H7 (cell line): Measurements from ENCODE around the gene FHDC1. TPM values are rescaled to one million over a fixed set of nuclear protein-coding genes. Genes with fewer than 3 reads are reported as not detected.

Experiments
- DNase-seq: peaks from one replicate; pipeline ENCODE4 v3.0.0; 2012
- H3K27me3 ChIP-seq: 2 replicates; pipeline ENCODE4 v1.6.0; 2011; ENCODE audit warnings: mild to moderate bottlenecking, low read length; ENCODE audit not compliant: control insufficient read depth, insufficient read depth
- H3K36me3 ChIP-seq: replicated peaks from 2 replicates; pipeline ENCODE4 v1.5.1; 2011; ENCODE audit warnings: low read length; ENCODE audit not compliant: control insufficient read depth, insufficient read depth
- H3K4me3 ChIP-seq: 2 replicates; pipeline ENCODE4 v1.5.1; 2011; ENCODE audit warnings: low read depth, mild to moderate bottlenecking, control low read depth, low read length, moderate library complexity; ENCODE audit not compliant: insufficient read depth
- total RNA-seq: library from RNA; depleted of rRNA; stranded (reverse); fragments of >200 nt; shearing (Covaris generic); gene quantifications from 2 replicates; pipeline ENCODE4 v1.2.3, GENCODE V29; 2014

FHDC1 gene
- total RNA-seq, 1 experiment from 2014 or later = 4.6 TPM

DNA sequence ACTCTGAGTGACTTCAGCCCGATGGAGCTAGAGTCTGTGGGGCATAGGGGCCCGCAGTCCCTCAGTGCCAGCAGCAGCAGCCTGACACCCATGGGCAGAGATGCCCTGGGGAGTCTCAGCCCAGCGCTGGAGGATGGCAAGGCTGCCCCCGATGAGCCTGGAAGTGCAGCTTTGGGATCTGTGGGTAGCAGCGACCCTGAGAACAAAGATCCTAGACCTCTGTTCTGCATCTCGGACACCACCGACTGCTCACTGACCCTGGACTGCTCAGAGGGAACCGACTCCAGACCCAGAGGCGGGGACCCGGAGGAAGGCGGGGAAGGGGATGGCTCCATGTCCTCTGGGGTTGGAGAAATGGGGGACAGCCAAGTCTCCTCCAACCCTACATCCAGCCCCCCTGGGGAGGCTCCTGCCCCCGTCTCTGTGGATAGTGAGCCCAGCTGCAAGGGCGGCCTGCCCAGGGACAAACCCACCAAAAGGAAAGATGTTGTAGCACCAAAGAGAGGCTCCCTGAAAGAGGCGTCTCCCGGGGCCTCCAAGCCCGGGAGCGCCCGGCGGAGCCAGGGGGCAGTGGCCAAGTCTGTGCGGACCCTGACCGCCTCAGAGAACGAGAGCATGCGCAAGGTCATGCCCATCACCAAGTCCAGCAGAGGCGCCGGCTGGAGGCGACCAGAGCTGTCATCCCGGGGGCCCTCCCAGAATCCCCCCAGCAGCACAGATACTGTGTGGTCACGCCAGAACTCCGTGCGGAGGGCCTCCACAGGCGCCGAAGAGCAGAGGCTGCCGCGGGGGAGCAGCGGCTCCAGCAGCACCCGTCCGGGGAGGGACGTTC is 39.5 kb downstream of the FHDC1 start:
- Histone ChIP-seq H3K36me3 (peaks cover 18% of the 10 kb centered on the region), H3K4me3 (no peak overlapping the region), H3K27me3 (no peaks in the 10 kb centered on the region)
- peak; percentile 57 for DNase-seq

DNA sequence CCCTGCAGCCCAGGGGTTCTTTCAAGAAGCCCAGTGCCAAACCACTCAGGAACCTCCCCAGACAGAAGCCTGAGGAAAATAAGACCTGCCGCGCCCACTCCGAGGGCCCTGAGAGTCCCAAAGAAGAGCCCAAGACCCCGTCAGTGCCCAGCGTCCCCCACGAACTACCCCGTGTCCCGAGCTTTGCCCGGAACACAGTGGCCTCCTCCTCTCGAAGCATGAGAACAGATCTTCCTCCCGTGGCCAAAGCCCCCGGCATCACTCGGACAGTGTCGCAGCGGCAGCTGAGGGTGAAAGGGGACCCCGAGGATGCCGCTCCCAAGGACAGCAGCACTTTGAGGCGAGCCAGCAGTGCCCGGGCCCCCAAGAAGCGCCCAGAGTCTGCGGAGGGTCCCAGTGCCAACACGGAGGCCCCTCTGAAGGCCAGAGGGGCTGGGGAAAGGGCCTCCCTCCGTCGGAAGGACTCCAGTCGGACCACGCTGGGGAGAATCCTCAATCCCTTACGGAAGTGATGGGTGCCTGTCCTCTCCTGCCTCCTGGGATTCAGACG is 40.2 kb downstream of the FHDC1 start:
- H3K36me3 ChIP-seq = peaks cover 16% of the 10 kb centered on the region
- DNase-seq = peak; percentile 51
- H3K27me3 ChIP-seq = no peaks in the 10 kb centered on the region
- H3K4me3 ChIP-seq = no peak overlapping the region

DNA sequence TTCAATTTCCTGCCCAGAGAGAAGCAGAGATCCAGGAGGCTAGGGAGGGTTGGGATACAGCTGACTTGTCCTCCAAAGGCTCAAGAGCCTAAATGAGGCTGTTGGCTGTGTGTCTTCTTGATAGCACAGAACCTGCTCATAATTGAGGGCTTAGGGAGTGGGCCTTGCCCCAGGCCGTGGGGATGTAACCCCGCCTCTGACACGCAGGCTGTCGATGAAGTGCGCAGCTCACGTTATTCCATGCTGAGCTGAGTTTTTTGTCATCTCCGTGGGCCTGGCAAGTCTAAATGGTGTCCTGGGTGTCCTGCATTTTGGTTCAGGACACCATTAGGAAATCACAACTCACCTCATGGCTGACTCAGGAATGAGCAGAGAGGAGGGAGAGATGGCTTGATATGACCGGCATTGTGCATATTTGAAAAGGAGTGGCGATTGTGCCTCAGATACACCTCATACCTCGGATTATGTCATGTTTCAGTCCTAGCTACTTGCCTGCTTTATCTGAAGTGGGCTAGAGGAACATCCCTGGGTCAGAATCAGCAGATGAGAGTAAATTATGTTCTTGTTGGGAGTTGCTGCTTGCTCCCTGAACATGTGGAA is 43.7 kb downstream of the FHDC1 start:
- DNase-seq = no peak
- Histone ChIP-seq H3K36me3 (no peaks in the 10 kb centered on the region), H3K27me3 (no peaks in the 10 kb centered on the region), H3K4me3 (no peak overlapping the region)

DNA sequence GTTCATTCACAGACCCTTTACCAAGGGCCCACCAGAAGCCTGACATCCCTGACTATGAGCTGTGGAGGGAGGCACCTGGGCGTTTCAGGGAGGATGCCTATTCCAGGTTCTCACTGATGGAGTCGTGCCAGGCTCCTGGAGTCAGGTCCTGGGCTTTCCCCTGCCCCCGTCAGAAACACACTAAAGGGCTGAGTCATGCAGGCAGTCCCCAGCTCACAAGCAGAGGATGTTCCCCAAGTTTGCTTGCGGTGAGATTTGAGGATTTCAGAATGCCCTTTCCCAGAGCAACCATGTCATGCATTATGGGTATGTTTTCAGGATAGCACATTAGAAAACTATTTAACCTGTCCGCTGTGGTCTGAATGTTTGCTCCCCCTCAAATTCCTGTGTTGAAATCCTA is 45.2 kb downstream of the FHDC1 start:
- Histone ChIP-seq H3K4me3 (no peak overlapping the region), H3K36me3 (no peaks in the 10 kb centered on the region), H3K27me3 (no peaks in the 10 kb centered on the region)
- peak; percentile 40 for DNase-seq

DNA sequence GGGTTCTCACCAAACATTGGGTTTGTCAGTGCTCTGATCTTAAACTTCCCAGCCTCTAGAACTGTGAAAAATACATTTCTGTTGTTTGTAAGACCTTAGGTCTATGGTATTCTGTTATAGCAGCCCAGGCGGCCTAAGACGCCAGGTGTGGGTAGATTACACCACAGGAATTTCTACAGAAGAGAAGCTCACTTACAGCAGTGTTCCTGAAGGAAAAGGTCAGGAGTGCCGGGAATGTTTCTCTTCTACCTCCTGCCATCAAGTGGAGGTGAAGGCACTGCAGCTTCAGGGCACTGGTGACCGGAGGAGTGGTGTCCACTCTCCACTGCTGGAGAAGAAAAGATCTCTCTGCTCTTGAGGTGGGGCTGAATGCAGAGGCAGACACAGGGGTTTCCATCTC is 45.7 kb downstream of the FHDC1 start:
- Histone ChIP-seq H3K27me3 (no peaks in the 10 kb centered on the region), H3K4me3 (no peak overlapping the region), H3K36me3 (no peaks in the 10 kb centered on the region)
- no peak for DNase-seq

DNA sequence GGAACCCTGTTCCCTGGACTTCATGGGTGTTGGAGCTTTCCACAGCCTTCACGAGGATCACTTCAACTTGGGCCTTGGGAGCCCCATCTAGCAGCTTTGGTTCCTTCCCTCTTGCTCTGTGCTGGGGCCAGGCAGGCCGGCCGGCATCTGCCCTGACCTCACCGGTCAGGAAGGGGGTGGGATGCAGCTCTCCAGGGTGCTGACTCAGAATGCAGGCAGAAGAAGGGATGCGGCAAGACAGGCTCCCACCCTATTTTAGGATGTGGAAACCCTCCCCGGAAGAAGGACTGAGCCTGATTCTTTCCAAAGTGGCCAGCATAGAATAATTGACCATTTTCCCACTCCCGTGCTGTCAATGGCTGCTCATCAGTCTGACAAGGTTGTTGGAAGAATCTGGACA is 47.1 kb downstream of the FHDC1 start:
- DNase-seq = peak; percentile 75
- H3K4me3 ChIP-seq = no peak overlapping the region
- H3K36me3 ChIP-seq = no peaks in the 10 kb centered on the region
- H3K27me3 ChIP-seq = no peaks in the 10 kb centered on the region

DNA sequence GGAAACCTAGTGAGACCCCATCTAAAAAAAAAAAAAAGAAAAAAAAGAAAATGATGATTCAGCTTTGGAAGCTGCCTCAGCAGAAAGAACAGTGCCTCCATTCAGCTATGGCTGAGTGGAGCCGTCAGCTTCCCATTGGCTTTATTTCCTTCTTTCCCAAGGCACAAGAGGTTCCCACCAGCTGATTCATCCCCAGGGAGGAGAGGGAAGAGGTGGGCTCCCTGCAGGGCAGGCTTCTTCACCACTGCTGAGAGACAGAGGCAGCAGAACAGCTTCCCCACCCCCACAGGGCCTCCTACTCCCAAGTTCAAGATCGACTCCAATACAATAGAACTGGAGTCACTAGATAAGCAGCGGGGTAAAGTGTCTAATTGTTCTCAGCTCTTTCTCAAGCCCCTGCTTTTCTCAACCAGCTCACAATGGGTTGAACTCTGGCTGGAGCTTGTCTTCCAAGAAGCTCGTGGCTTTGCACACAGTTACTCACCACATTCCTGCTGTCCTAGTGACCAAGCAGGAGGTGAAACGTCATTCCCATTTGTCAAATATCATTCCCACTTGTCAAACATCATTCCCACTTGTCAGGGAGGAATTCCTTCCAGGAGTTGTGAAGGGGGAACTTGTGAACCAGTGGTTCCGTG is 47.8 kb downstream of the FHDC1 start:
- Histone ChIP-seq H3K36me3 (no peaks in the 10 kb centered on the region), H3K4me3 (no peak overlapping the region), H3K27me3 (no peaks in the 10 kb centered on the region)
- DNase-seq = no peak

DNA sequence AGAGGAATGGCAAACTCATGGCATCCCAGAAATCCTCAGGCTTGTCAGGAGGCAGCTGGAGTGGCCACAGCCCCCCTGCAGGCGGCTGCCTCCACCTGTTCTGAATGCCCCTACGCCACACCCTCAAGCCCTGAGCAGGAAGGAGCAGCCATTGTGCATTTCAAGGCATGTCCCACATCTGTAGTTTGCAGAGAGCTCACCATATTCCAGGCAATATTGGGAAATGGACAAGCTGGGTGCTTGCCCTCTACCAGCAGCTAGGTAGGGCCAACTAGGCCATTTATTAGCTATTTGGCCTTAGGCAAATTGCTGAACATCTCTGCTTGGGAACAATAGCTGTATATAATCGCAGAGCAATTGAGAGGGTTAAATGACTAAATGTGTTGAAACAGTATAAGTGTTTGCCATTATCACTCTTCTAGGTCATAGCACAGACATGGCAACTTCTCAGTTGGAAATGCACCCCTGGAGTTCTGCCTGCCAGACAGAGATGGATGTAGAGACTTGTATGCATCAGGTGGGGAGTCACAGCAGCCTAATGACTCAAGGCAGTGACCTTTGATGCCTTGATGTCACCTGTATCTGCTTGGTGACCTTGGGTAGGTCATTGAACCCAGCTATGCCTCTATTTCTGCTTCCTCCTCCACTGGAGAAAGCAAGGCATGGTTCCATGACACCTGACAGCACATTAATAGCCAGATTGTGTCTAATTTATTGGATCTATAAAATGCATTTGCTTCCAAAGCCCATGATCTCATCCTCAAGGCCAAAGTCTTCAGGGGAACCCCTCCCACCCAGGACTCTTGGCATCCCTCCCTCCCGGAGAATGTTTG is 52.8 kb downstream of the FHDC1 start:
- Histone ChIP-seq H3K4me3 (no peak overlapping the region), H3K27me3 (no peaks in the 10 kb centered on the region), H3K36me3 (no peaks in the 10 kb centered on the region)
- no peak for DNase-seq

DNA sequence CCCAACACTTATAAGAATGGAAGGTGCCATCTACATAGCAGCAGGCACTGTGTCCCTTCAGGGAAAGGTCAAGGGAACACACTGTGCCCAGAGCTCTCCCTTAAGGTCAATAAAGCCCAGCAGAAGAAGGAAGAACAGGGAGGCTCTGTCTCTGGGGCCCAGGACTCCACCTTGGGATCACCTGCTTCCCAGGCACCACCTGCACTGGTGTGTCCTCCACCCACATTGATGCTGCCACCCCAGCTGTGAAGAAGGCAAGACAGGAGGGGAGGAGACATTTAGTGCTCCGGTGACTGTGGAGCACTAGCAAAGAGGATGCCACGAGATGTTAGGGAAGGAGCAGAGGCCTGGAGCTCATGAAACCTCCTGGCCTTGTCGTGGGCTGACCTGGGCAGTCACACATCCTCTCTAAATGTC is 53.4 kb downstream of the FHDC1 start:
- no peak for DNase-seq
- Histone ChIP-seq H3K36me3 (no peaks in the 10 kb centered on the region), H3K4me3 (no peak overlapping the region), H3K27me3 (no peaks in the 10 kb centered on the region)

DNA sequence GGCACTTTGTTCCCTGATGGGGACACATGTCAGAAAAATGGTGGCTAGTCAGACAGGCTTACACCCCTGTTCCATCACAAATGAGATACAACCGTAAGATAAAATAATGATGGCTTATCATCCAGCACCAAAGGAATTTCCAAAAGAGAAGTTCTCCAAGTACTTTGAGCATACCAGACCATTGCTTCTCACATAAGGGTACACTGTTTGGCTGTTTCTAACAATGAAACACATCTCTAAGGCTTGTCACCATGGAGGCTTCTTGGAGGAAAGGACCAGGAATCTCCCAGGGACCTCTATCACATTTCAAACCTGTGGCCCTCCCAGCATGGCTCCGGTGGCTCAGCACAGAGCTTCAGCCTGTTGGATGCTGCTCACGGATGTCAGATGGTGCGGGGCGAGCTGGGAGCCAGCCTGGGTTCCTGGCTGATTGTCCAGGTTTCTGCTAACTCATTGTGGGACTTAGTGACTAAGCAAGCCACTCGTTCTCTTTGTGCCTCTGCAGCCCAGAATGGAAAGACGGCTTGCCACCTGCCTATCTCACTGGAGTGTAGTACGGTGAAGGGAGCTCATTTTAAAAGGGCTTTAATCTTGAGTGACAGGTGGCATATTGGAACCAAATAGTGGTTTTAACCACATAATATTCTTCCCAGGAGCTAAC is 54.5 kb downstream of the FHDC1 start:
- Histone ChIP-seq H3K36me3 (no peaks in the 10 kb centered on the region), H3K4me3 (no peak overlapping the region), H3K27me3 (no peaks in the 10 kb centered on the region)
- DNase-seq = no peak

DNA sequence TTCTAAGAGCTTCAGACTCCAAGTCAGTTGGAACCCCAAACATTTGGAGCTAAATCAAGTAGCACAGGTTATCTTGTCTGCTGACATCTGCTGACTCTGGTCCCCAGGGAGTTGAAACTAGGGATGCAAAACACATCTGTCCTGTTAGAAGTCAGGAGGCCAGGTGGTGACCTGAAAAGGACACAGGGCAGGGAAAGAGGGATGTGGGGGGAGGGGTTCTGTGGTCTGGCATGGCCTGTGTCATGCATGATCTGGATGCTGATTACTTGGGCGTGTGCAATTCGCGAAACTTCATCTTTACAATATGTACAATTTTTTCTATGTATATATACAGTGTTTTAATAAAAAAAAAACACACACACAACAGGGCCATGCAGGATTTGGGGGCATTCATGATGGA is 55.3 kb downstream of the FHDC1 start:
- H3K27me3 ChIP-seq = no peaks in the 10 kb centered on the region
- H3K4me3 ChIP-seq = no peak overlapping the region
- DNase-seq = no peak
- no peaks in the 10 kb centered on the region for H3K36me3 ChIP-seq

DNA sequence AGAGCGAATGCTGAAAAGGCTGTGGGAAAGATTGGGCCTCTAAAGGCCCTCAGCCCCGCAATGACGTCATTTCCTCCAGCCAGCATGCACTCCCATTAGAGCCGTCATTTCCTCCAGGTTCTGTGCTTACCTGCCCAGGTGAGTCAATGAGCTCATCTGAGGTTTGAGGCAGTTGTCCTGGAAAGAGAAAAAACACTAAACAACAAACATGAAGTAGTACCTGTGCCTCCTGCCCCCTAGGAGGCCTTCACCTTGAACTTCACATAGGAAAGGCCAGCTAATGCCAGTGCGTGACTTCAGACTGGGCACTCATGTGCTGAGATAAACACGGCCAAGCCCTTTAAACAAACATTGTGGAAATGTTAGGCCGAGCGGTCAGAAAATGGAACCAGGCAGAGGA is 55.9 kb downstream of the FHDC1 start:
- Histone ChIP-seq H3K36me3 (no peaks in the 10 kb centered on the region), H3K27me3 (no peaks in the 10 kb centered on the region), H3K4me3 (no peak overlapping the region)
- no peak for DNase-seq

DNA sequence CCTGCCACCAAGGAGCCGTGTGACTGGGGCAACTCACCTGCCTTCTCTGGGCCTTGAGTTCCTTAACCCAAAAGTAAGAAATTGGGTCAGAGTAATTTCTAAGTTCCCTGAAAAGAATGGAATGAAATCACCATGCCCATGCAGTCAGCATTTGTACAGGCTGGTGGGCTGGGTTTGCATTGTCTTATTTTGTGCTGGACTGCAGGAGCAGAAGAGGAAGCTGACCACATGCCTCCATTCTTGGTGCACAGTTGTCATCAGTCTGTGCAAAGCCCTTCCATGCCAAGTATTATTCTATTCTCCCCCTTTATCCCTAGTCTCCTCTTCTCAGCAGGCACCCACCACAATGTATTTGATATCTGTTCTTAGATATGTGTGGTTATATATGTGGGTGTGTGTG is 56.3 kb downstream of the FHDC1 start:
- Histone ChIP-seq H3K4me3 (no peak overlapping the region), H3K27me3 (no peaks in the 10 kb centered on the region), H3K36me3 (no peaks in the 10 kb centered on the region)
- DNase-seq = no peak

DNA sequence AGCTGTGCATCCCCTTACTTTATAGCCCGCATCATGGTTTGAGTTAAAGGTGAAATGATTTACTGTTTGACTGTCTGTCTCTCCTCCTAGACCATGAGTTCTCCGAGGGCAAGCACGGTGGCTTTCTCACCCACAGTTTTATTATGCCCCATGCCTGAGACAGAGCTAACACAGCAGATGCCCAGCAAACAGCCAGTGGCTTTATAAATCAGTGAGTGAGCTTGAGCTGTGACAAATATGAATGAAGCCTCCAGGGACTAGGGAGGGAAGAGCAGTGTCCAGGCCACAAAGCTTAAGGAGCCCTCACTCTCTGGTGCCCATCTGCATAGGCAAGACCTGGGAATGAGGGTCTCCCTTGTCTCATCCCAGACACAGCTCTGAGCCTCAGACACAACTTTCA is 57.9 kb downstream of the FHDC1 start:
- Histone ChIP-seq H3K4me3 (no peak overlapping the region), H3K27me3 (no peaks in the 10 kb centered on the region), H3K36me3 (no peaks in the 10 kb centered on the region)
- DNase-seq = no peak
